Gastrocnemius medialis (tissue), 4 donors: ENCODE results near the gene MBL2.

Experiments
- POLR2A ChIP-seq, 2 donors: fragments of 450-650 bp; IDR thresholded peaks; one replicate each; pipeline ENCODE4 v1.6.1; 2017; ENCODE audit warnings: antibody characterized with exemption in 2 of 2, mild to moderate bottlenecking in 2 of 2, moderate library complexity in 2 of 2
- TF ChIP-seq, protein P1 (sequence below), 5 experiments: fragments of 450-650 bp in 3 of 5; fragments of 200-600 bp in 2 of 5; sonication (generic) in 2 of 5; IDR thresholded peaks in 4 of 5; conservative IDR thresholded peaks in 1 of 5; 1 replicate in 4 of 5; 2 replicates in 1 of 5; pipeline ENCODE4 v1.5.1; 2016 to 2019; ENCODE audit warnings: antibody characterized with exemption in 5 of 5, mild to moderate bottlenecking in 3 of 5, moderate library complexity in 3 of 5

GRCh38 chr10:52769966-52770365 is 2.6 kb downstream of the MBL2 start:
- TF ChIP-seq, protein P1, sequence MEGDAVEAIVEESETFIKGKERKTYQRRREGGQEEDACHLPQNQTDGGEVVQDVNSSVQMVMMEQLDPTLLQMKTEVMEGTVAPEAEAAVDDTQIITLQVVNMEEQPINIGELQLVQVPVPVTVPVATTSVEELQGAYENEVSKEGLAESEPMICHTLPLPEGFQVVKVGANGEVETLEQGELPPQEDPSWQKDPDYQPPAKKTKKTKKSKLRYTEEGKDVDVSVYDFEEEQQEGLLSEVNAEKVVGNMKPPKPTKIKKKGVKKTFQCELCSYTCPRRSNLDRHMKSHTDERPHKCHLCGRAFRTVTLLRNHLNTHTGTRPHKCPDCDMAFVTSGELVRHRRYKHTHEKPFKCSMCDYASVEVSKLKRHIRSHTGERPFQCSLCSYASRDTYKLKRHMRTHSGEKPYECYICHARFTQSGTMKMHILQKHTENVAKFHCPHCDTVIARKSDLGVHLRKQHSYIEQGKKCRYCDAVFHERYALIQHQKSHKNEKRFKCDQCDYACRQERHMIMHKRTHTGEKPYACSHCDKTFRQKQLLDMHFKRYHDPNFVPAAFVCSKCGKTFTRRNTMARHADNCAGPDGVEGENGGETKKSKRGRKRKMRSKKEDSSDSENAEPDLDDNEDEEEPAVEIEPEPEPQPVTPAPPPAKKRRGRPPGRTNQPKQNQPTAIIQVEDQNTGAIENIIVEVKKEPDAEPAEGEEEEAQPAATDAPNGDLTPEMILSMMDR (IDR thresholded peaks at IDR 0.05 in 4 of 5, conservative IDR thresholded peaks at IDR 0.05 in 1 of 5), result no peak
- no peak for TF ChIP-seq POLR2A (IDR thresholded peaks at IDR 0.05)
